ENCODE results near the gene ADGRF5.

The ADGRF5 gene

GRCh38 chr6:46940433-46941226 lies 18.9 kb upstream of the ADGRF5 start:
- no peak for TF ChIP-seq EZH2phosphoT487 (IDR thresholded peaks at IDR 0.05; ENCODE audit: borderline replicate concordance)
- TF ChIP-seq, protein P1, sequence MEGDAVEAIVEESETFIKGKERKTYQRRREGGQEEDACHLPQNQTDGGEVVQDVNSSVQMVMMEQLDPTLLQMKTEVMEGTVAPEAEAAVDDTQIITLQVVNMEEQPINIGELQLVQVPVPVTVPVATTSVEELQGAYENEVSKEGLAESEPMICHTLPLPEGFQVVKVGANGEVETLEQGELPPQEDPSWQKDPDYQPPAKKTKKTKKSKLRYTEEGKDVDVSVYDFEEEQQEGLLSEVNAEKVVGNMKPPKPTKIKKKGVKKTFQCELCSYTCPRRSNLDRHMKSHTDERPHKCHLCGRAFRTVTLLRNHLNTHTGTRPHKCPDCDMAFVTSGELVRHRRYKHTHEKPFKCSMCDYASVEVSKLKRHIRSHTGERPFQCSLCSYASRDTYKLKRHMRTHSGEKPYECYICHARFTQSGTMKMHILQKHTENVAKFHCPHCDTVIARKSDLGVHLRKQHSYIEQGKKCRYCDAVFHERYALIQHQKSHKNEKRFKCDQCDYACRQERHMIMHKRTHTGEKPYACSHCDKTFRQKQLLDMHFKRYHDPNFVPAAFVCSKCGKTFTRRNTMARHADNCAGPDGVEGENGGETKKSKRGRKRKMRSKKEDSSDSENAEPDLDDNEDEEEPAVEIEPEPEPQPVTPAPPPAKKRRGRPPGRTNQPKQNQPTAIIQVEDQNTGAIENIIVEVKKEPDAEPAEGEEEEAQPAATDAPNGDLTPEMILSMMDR (conservative IDR thresholded peaks at IDR 0.05; ENCODE audit: low read length), result no peak
- Histone ChIP-seq H4K20me1 (ENCODE audit: insufficient read depth, low read length, poor library complexity, severe bottlenecking) (no peaks in the 10 kb centered on the region), H3K9ac (ENCODE audit: low read depth, low read length, poor library complexity, severe bottlenecking) (no peak overlapping the region), H3K4me3 (ENCODE audit: low read length, poor library complexity, severe bottlenecking) (no peak overlapping the region), H3F3A (ENCODE audit: low read depth) (no peaks in the 10 kb centered on the region), H3K27me3 (ENCODE audit: insufficient read depth, low read length, poor library complexity, severe bottlenecking) (no peaks in the 10 kb centered on the region), H2AFZ (ENCODE audit: low read length) (no peak overlapping the region), H3K4me1 (ENCODE audit: insufficient read depth, low read length, poor library complexity, severe bottlenecking) (no peaks in the 10 kb centered on the region), H3K4me2 (ENCODE audit: low read depth, low read length, poor library complexity, severe bottlenecking) (no peak overlapping the region), H3K36me3 (ENCODE audit: insufficient read depth, low read length) (no peaks in the 10 kb centered on the region), H3K9me3 (ENCODE audit: insufficient read depth, low read depth, low read length) (no peaks in the 10 kb centered on the region), H3K9me2 (replicated peaks; ENCODE audit: low read depth, low read length) (no peaks in the 10 kb centered on the region), H3K79me2 (ENCODE audit: insufficient read depth, low read length) (no peaks in the 10 kb centered on the region)

GRCh38 chr6:46937642-46938041 lies 15.9 kb upstream of the ADGRF5 start:
- Histone ChIP-seq H3K36me3 (ENCODE audit: insufficient read depth, low read length) (no peaks in the 10 kb centered on the region), H3K79me2 (ENCODE audit: insufficient read depth, low read length) (no peaks in the 10 kb centered on the region), H3K9ac (ENCODE audit: low read depth, low read length, poor library complexity, severe bottlenecking) (no peak overlapping the region), H3F3A (ENCODE audit: low read depth) (no peaks in the 10 kb centered on the region), H3K4me1 (ENCODE audit: insufficient read depth, low read length, poor library complexity, severe bottlenecking) (no peaks in the 10 kb centered on the region), H3K4me2 (ENCODE audit: low read depth, low read length, poor library complexity, severe bottlenecking) (no peak overlapping the region), H4K20me1 (ENCODE audit: insufficient read depth, low read length, poor library complexity, severe bottlenecking) (no peaks in the 10 kb centered on the region), H3K4me3 (ENCODE audit: low read length, poor library complexity, severe bottlenecking) (no peak overlapping the region), H3K9me2 (replicated peaks; ENCODE audit: low read depth, low read length) (no peaks in the 10 kb centered on the region), H3K27me3 (ENCODE audit: insufficient read depth, low read length, poor library complexity, severe bottlenecking) (no peaks in the 10 kb centered on the region), H3K9me3 (ENCODE audit: insufficient read depth, low read depth, low read length) (no peaks in the 10 kb centered on the region), H2AFZ (ENCODE audit: low read length) (no peak overlapping the region)
- TF ChIP-seq EZH2phosphoT487 (IDR thresholded peaks at IDR 0.05; ENCODE audit: borderline replicate concordance), result no peak
- TF ChIP-seq, protein P1 (conservative IDR thresholded peaks at IDR 0.05; ENCODE audit: low read length), result no peak

DNA sequence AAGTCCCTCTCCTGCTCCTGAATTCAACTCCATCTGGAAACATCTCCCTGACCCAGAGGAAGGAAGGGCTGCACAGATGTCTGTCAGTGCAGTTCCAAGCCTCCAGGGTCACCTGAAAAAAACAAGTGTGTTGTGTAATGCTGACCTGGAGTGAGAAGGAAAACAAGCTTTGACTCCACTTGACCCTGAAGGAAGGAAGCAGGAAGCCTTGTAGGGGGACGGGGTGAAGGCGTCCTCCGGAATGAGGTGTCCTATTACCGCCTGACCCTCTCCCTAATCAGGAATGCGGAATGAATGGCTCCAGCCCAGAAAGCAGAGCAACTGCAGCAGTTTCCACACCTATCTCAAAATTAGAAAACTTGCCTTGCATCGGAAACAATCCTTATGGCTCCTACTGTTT lies 13.9 kb upstream of the ADGRF5 start:
- TF ChIP-seq, protein P1 (conservative IDR thresholded peaks at IDR 0.05; ENCODE audit: low read length), result no peak
- TF ChIP-seq EZH2phosphoT487 (IDR thresholded peaks at IDR 0.05; ENCODE audit: borderline replicate concordance), result no peak
- no peaks in the 10 kb centered on the region for H3K27me3 ChIP-seq (ENCODE audit: insufficient read depth, low read length, poor library complexity, severe bottlenecking)
- no peaks in the 10 kb centered on the region for H4K20me1 ChIP-seq (ENCODE audit: insufficient read depth, low read length, poor library complexity, severe bottlenecking)
- no peaks in the 10 kb centered on the region for H3K9me2 ChIP-seq (replicated peaks; ENCODE audit: low read depth, low read length)
- no peak overlapping the region for H3K4me3 ChIP-seq (ENCODE audit: low read length, poor library complexity, severe bottlenecking)
- no peak overlapping the region for H3K4me2 ChIP-seq (ENCODE audit: low read depth, low read length, poor library complexity, severe bottlenecking)
- no peak overlapping the region for H3K9ac ChIP-seq (ENCODE audit: low read depth, low read length, poor library complexity, severe bottlenecking)
- H3K79me2 ChIP-seq (ENCODE audit: insufficient read depth, low read length), result no peaks in the 10 kb centered on the region
- no peaks in the 10 kb centered on the region for H3F3A ChIP-seq (ENCODE audit: low read depth)
- no peaks in the 10 kb centered on the region for H3K4me1 ChIP-seq (ENCODE audit: insufficient read depth, low read length, poor library complexity, severe bottlenecking)
- no peaks in the 10 kb centered on the region for H3K36me3 ChIP-seq (ENCODE audit: insufficient read depth, low read length)
- no peaks in the 10 kb centered on the region for H3K9me3 ChIP-seq (ENCODE audit: insufficient read depth, low read depth, low read length)
- no peak overlapping the region for H2AFZ ChIP-seq (ENCODE audit: low read length)

Measured in Loucy (cell line).